ENCODE measurements around the gene CTR9. TPM values are rescaled to one million over a fixed set of nuclear protein-coding genes. Genes with fewer than 3 reads are reported as not detected.
A peak's percentile ranks its signal among the peaks of the same experiment; 100 is the strongest.

The CTR9 gene
- total RNA-seq, 4 donors from 2014 or later, result 14.5 to 26.4 (median 19.6) TPM

GRCh38 chr11:10749476-10749875 lies 1.6 kb upstream of the CTR9 start:
- TF ChIP-seq, protein P1, sequence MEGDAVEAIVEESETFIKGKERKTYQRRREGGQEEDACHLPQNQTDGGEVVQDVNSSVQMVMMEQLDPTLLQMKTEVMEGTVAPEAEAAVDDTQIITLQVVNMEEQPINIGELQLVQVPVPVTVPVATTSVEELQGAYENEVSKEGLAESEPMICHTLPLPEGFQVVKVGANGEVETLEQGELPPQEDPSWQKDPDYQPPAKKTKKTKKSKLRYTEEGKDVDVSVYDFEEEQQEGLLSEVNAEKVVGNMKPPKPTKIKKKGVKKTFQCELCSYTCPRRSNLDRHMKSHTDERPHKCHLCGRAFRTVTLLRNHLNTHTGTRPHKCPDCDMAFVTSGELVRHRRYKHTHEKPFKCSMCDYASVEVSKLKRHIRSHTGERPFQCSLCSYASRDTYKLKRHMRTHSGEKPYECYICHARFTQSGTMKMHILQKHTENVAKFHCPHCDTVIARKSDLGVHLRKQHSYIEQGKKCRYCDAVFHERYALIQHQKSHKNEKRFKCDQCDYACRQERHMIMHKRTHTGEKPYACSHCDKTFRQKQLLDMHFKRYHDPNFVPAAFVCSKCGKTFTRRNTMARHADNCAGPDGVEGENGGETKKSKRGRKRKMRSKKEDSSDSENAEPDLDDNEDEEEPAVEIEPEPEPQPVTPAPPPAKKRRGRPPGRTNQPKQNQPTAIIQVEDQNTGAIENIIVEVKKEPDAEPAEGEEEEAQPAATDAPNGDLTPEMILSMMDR (IDR thresholded peaks at IDR 0.05), result no peak
- TF ChIP-seq EP300 (IDR thresholded peaks at IDR 0.05) (no peak), POLR2A (IDR thresholded peaks at IDR 0.05) (no peak)
- WGBS, 2 donors, result 64 to 71% methylated on average over 2 of the region's 2 CpGs
- Histone ChIP-seq H3K9me3 (no peaks in the 10 kb centered on the region), H3K27me3 (no peaks in the 10 kb centered on the region), H3K27ac (no peak overlapping the region), H3K4me3 (no peak overlapping the region), H3K4me1 (peaks cover 0 to 24% (median 12%) of the 10 kb centered on the region in 4 donors), H3K36me3 (peaks cover 0 to 9% (median 0%) of the 10 kb centered on the region in 3 donors)
- no peak for DNase-seq (ENCODE audit: low spot score in 2 of 2)

DNA sequence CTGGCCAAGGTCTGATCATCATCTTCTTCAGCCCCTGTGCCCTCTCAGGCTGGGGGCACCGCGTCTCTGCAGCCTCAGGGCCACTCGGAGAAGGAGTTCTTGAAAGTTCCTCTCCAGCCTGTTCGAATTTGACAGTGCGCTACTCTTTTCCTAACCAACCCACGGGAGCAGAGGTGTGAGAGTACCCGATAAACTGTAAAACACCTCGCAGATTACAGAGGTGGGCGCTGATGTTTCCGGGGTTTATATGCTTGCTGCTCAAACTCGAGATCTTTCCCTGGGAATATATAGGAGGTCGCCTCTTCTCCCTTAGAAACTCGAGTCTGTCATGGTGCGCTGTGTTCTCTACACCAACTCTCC lies 515 bp downstream of the CTR9 start:
- H3K9me3 ChIP-seq, result no peaks in the 10 kb centered on the region
- H3K27ac ChIP-seq, result peak overlapping the region; percentile 89 to 99 (median 92)
- peaks cover 0 to 30% (median 0%) of the 10 kb centered on the region in 3 donors for H3K36me3 ChIP-seq
- H3K4me1 ChIP-seq, result peaks cover 0 to 24% (median 12%) of the 10 kb centered on the region in 4 donors
- H3K4me3 ChIP-seq, result peak overlapping the region; percentile 56 to 96 (median 73)
- H3K27me3 ChIP-seq, result no peaks in the 10 kb centered on the region
- DNase-seq (ENCODE audit: low spot score in 2 of 2), result no peak
- WGBS, 2 donors, result 0 to 1% methylated on average over 14 of the region's 14 CpGs
- no peak for TF ChIP-seq EP300 (IDR thresholded peaks at IDR 0.05)
- TF ChIP-seq POLR2A (IDR thresholded peaks at IDR 0.05), result no peak
- TF ChIP-seq, protein P1 (IDR thresholded peaks at IDR 0.05), result no peak

DNA sequence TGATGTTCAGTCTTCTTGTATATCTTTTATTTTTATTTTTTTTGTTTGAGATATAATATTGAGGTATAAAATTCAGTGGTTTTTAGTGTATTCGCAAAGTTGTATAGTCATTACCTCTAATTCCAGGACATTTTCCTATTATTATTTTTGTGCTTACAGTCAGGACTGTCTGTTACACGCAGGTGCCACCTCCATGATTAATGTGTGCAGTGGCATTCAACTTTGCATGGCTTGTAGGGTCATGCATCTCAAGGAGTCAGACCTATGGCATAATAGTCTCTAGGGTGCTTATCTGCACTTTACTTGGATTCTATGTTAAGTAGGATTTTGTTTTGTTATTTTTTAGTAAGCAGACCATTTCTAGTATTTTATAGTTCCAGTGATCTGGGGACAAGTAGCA lies 1.0 kb downstream of the CTR9 start:
- WGBS, 2 donors, result 45 to 49% methylated on average over 2 of the region's 2 CpGs
- peak overlapping the region in 1 of 4 donors; percentile 99 for H3K27ac ChIP-seq
- DNase-seq (ENCODE audit: low spot score in 2 of 2), result no peak

GRCh38 chr11:10752486-10752885 lies 1.4 kb downstream of the CTR9 start:
- no peak overlapping the region for H3K27ac ChIP-seq
- 86% methylated on average over 7 of the region's 7 CpGs for WGBS, 2 donors
- peaks cover 0 to 24% (median 12%) of the 10 kb centered on the region in 4 donors for H3K4me1 ChIP-seq
- no peak for DNase-seq (ENCODE audit: low spot score in 2 of 2)
- H3K4me3 ChIP-seq, result no peak overlapping the region
- H3K27me3 ChIP-seq, result no peaks in the 10 kb centered on the region
- peaks cover 0 to 39% (median 0%) of the 10 kb centered on the region in 3 donors for H3K36me3 ChIP-seq
- no peaks in the 10 kb centered on the region for H3K9me3 ChIP-seq
- TF ChIP-seq, protein P1 (IDR thresholded peaks at IDR 0.05), result no peak
- TF ChIP-seq EP300 (IDR thresholded peaks at IDR 0.05) (no peak), POLR2A (IDR thresholded peaks at IDR 0.05) (no peak)

More for the DNA sequence above, 1.0 kb downstream of the CTR9 start:
- Histone ChIP-seq H3K4me3 (peak overlapping the region; percentile 56 to 96 (median 73)), H3K27me3 (no peaks in the 10 kb centered on the region), H3K9me3 (no peaks in the 10 kb centered on the region), H3K36me3 (peaks cover 0 to 35% (median 0%) of the 10 kb centered on the region in 3 donors), H3K4me1 (peaks cover 0 to 24% (median 12%) of the 10 kb centered on the region in 4 donors)
- TF ChIP-seq POLR2A (IDR thresholded peaks at IDR 0.05), result no peak
- no peak for TF ChIP-seq EP300 (IDR thresholded peaks at IDR 0.05)
- TF ChIP-seq, protein P1 (IDR thresholded peaks at IDR 0.05), result no peak

- 94 to 95% methylated on average over 1 of the region's 1 CpG for WGBS, 2 donors
- Histone ChIP-seq H3K9me3 (no peaks in the 10 kb centered on the region), H3K36me3 (peaks cover under 1 to 100% (median 26%) of the 10 kb centered on the region in 3 donors), H3K4me3 (no peak overlapping the region), H3K27ac (no peak overlapping the region), H3K27me3 (no peaks in the 10 kb centered on the region), H3K4me1 (no peaks in the 10 kb centered on the region)
- no peak for DNase-seq (ENCODE audit: low spot score in 2 of 2)
- TF ChIP-seq EP300 (IDR thresholded peaks at IDR 0.05) (no peak), POLR2A (IDR thresholded peaks at IDR 0.05) (no peak)
- TF ChIP-seq, protein P1 (IDR thresholded peaks at IDR 0.05), result no peak
Observed at GRCh38 chr11:10758957-10759356, 7.9 kb downstream of the CTR9 start.

All from tibial nerve (tissue), 4 donors.